Activated gamma-delta T cell treated with Interleukin-2 at 50 U/mL for 16 hours (primary cell): Measurements from ENCODE around the gene STRBP.

ENCODE experiments used
- DNase-seq: peaks from one replicate; pipeline ENCODE4 v3.0.0-alpha.2; 2020

Gene STRBP

GRCh38 chr9:123127512-123128075 lies 140.8 kb downstream of the STRBP start:
- no peak for DNase-seq

GRCh38 chr9:123121457-123121856 lies 146.9 kb downstream of the STRBP start:
- no peak for DNase-seq

GRCh38 chr9:123120953-123121352 lies 147.4 kb downstream of the STRBP start:
- no peak for DNase-seq

- DNase-seq: no peak
Measured at GRCh38 chr9:123120131-123120530, 148.3 kb downstream of the STRBP start.

GRCh38 chr9:123119566-123119965 lies 148.8 kb downstream of the STRBP start:
- no peak for DNase-seq

GRCh38 chr9:123116036-123116435 lies 152.3 kb downstream of the STRBP start:
- DNase-seq: no peak

- DNase-seq: no peak
Measured at GRCh38 chr9:123115146-123115913, 153.1 kb downstream of the STRBP start.

- DNase-seq: no peak
Measured at GRCh38 chr9:123113185-123113584, 155.2 kb downstream of the STRBP start.

- peak; percentile 10 for DNase-seq
Measured at GRCh38 chr9:123112015-123112975, 156.1 kb downstream of the STRBP start.

GRCh38 chr9:123111427-123112014 lies 156.9 kb downstream of the STRBP start:
- no peak for DNase-seq

GRCh38 chr9:123109540-123110279 lies 158.7 kb downstream of the STRBP start:
- DNase-seq: no peak

GRCh38 chr9:123108976-123109375 lies 159.4 kb downstream of the STRBP start:
- DNase-seq: no peak

- DNase-seq: no peak
Measured at GRCh38 chr9:123107639-123108285, 160.6 kb downstream of the STRBP start.

- DNase-seq: no peak
Measured at GRCh38 chr9:123105490-123105889, 162.9 kb downstream of the STRBP start.

- DNase-seq: no peak
Measured at GRCh38 chr9:123104807-123105206, 163.6 kb downstream of the STRBP start.

GRCh38 chr9:123102375-123103113 lies 165.8 kb downstream of the STRBP start:
- no peak for DNase-seq

GRCh38 chr9:123099548-123099947 lies 168.8 kb downstream of the STRBP start:
- no peak for DNase-seq

GRCh38 chr9:123099042-123099441 lies 169.3 kb downstream of the STRBP start:
- DNase-seq: no peak

GRCh38 chr9:123098096-123098459 lies 170.3 kb downstream of the STRBP start:
- no peak for DNase-seq

- DNase-seq: no peak
Measured at GRCh38 chr9:123097430-123098095, 170.8 kb downstream of the STRBP start.

GRCh38 chr9:123096987-123097386 lies 171.4 kb downstream of the STRBP start:
- no peak for DNase-seq
